WTC11 (cell line): ENCODE results near the gene KIF6. TPM values are rescaled to one million over a fixed set of nuclear protein-coding genes. Genes with fewer than 3 reads are reported as not detected.
A peak's percentile ranks its signal among the peaks of the same experiment; 100 is the strongest.

Experiments used
- ATAC-seq: fragments of 200-7000 bp; cut with Tn5 transposase; 2 replicates; pipeline ENCODE4 v1.10.0; 2021; ENCODE audit warnings: mild to moderate bottlenecking, moderate library complexity
- CTCF ChIA-PET: fragments of 300-600 bp; sonication (Branson Sonifier 250); formaldehyde crosslinking; loops from one replicate; lab custom pipeline; 2021; ENCODE audit warnings: antibody characterized with exemption; lab: Charles Lee
- POLR2A ChIA-PET: fragments of 350-600 bp; sonication (Branson Sonifier 250); formaldehyde crosslinking; loops from one replicate; lab custom pipeline; 2021; ENCODE audit warnings: antibody characterized with exemption; lab: Charles Lee
- DNase-seq: peaks from one replicate; pipeline ENCODE4 v3.0.0; 2021; ENCODE audit warnings: low spot score
- H3K27ac Mint-ChIP-seq: 2 replicates; pipeline ENCODE4 v1.8.0; 2021; ENCODE audit warnings: mixed read lengths
- H3K27me3 Mint-ChIP-seq: 2 replicates; pipeline ENCODE4 v1.8.0; 2021; ENCODE audit warnings: low read depth, mild to moderate bottlenecking, moderate library complexity, mixed read lengths
- H3K36me3 Mint-ChIP-seq: 2 replicates; pipeline ENCODE4 v1.8.0; 2021; ENCODE audit warnings: mixed read lengths
- H3K4me1 Mint-ChIP-seq: 2 replicates; pipeline ENCODE4 v1.8.0; 2022; ENCODE audit warnings: mixed read lengths
- H3K4me3 Mint-ChIP-seq: 2 replicates; pipeline ENCODE4 v1.8.0; 2021; ENCODE audit warnings: mild to moderate bottlenecking, moderate library complexity, mixed read lengths
- H3K9me3 Mint-ChIP-seq: 2 replicates; pipeline ENCODE4 v1.8.0; 2021; ENCODE audit warnings: mixed read lengths
- AR ChIP-seq: fragments of 250-450 bp; sonication (Bioruptor Pico); IDR thresholded peaks from 2 replicates; pipeline ENCODE4 v1.9.0; 2021; ENCODE audit warnings: mild to moderate bottlenecking
- ELF4 ChIP-seq: sonication (generic); formaldehyde crosslinking; IDR thresholded peaks from 2 replicates; pipeline ENCODE4 v1.8.1; 2022; ENCODE audit warnings: low read depth, mild to moderate bottlenecking, moderate library complexity, missing genetic modification reagents
- FOXJ3 ChIP-seq: sonication (generic); formaldehyde crosslinking; IDR thresholded peaks from 2 replicates; pipeline ENCODE4 v1.9.0; 2021; ENCODE audit warnings: missing genetic modification reagents, mild to moderate bottlenecking, borderline replicate concordance
- FOXP4 ChIP-seq: sonication (generic); formaldehyde crosslinking; IDR thresholded peaks from 2 replicates; pipeline ENCODE4 v1.8.0; 2022; ENCODE audit warnings: mild to moderate bottlenecking, missing genetic modification reagents
- GTF2I ChIP-seq: fragments of 250-450 bp; sonication (Bioruptor Pico); conservative IDR thresholded peaks from 2 replicates; pipeline ENCODE4 v1.4.0; 2021; ENCODE audit warnings: mild to moderate bottlenecking
- IRF1 ChIP-seq: sonication (generic); formaldehyde crosslinking; IDR thresholded peaks from 2 replicates; pipeline ENCODE4 v1.8.0; 2023; ENCODE audit warnings: missing genetic modification reagents
- IRF2 ChIP-seq: sonication (generic); formaldehyde crosslinking; IDR thresholded peaks from 2 replicates; pipeline ENCODE4 v1.8.0; 2022; ENCODE audit warnings: low read depth, missing genetic modification reagents, borderline replicate concordance
- MYBL2 ChIP-seq: sonication (generic); formaldehyde crosslinking; IDR thresholded peaks from 2 replicates; pipeline ENCODE4 v1.8.1; 2023; ENCODE audit warnings: mild to moderate bottlenecking, moderate library complexity, missing genetic modification reagents
- NFE2L1 ChIP-seq: sonication (generic); formaldehyde crosslinking; IDR thresholded peaks from 2 replicates; pipeline ENCODE4 v1.8.1; 2023; ENCODE audit warnings: missing genetic modification reagents
- NR1H2 ChIP-seq: sonication (generic); formaldehyde crosslinking; IDR thresholded peaks from 2 replicates; pipeline ENCODE4 v1.9.0; 2021; ENCODE audit warnings: mild to moderate bottlenecking, moderate library complexity, missing genetic modification reagents
- TEAD1 ChIP-seq: sonication (generic); formaldehyde crosslinking; IDR thresholded peaks from 2 replicates; pipeline ENCODE4 v1.8.0; 2022; ENCODE audit warnings: mild to moderate bottlenecking, missing genetic modification reagents
- USF2 ChIP-seq: sonication (generic); formaldehyde crosslinking; IDR thresholded peaks from 2 replicates; pipeline ENCODE4 v1.8.1; 2023; ENCODE audit warnings: mild to moderate bottlenecking, missing genetic modification reagents, moderate library complexity
- ZNF138 ChIP-seq: sonication (generic); formaldehyde crosslinking; conservative IDR thresholded peaks from 2 replicates; pipeline ENCODE4 v1.8.1; 2022; ENCODE audit warnings: mild to moderate bottlenecking, moderate library complexity, missing genetic modification reagents
- ZNF263 ChIP-seq: sonication (generic); formaldehyde crosslinking; IDR thresholded peaks from 2 replicates; pipeline ENCODE4 v1.8.1; 2022; ENCODE audit warnings: low read depth, mild to moderate bottlenecking, moderate library complexity, missing genetic modification reagents
- ZNF423 ChIP-seq: fragments of 250-450 bp; sonication (Bioruptor Pico); IDR thresholded peaks from 2 replicates; pipeline ENCODE4 v2.1.2; 2022; ENCODE audit warnings: mild to moderate bottlenecking, moderate library complexity
- ZNF425 ChIP-seq: fragments of 250-450 bp; sonication (Bioruptor Pico); conservative IDR thresholded peaks from 2 replicates; pipeline ENCODE4 v1.9.0; 2021; ENCODE audit warnings: mild to moderate bottlenecking
- ZNF512 ChIP-seq: sonication (generic); formaldehyde crosslinking; IDR thresholded peaks from 2 replicates; pipeline ENCODE4 v1.8.1; 2022; ENCODE audit warnings: missing genetic modification reagents, borderline replicate concordance
- total RNA-seq: library from RNA; stranded (reverse); gene quantifications from 3 replicates; pipeline ENCODE4 v1.2.3, GENCODE V29; 2021

The KIF6 gene
- total RNA-seq, 1 experiment from 2014 or later, result 0.57 TPM

GRCh38 chr6:39590871-39591393, 134.3 kb downstream of the KIF6 start:
- DNase-seq, result peak; percentile 38
- ChIA-PET CTCF (interaction anchor here (1.2 kb wide), 1 partner anchor 37 kb away, joined by 4 read pairs; no protein-coding TSS in a partner anchor), POLR2A (no interaction called here)

GRCh38 chr6:39587080-39587479, 138.1 kb downstream of the KIF6 start:
- Mint-ChIP-seq H3K36me3 (peaks cover 11% of the 10 kb centered on the region), H3K9me3 (peaks cover 20% of the 10 kb centered on the region), H3K27ac (no peak overlapping the region), H3K27me3 (no peaks in the 10 kb centered on the region), H3K4me3 (no peak overlapping the region), H3K4me1 (peaks cover 19% of the 10 kb centered on the region)
- ATAC-seq (peak; percentile 78), DNase-seq (no peak)
- TF ChIP-seq IRF1 (CRISPR knock-in tag), result no peak
- TF ChIP-seq FOXJ3 (CRISPR knock-in tag), result no peak
- no peak for TF ChIP-seq ZNF138
- 0 out of 2 replicates have a peak, but pooled peaks have one; percentile 38 for TF ChIP-seq TEAD1 (CRISPR knock-in tag)
- CTCF ChIA-PET, result no interaction called here
- POLR2A ChIA-PET, result no interaction called here

More at GRCh38 chr6:39590871-39591393, 134.3 kb downstream of the KIF6 start:
- peak; percentile 86 for ATAC-seq
- H3K27ac Mint-ChIP-seq, result no peak overlapping the region
- no peaks in the 10 kb centered on the region for H3K27me3 Mint-ChIP-seq
- peaks cover 8% of the 10 kb centered on the region for H3K9me3 Mint-ChIP-seq
- peaks cover 19% of the 10 kb centered on the region for H3K4me1 Mint-ChIP-seq
- peaks cover 2% of the 10 kb centered on the region; the same call in 1 of the 2 replicates for H3K36me3 Mint-ChIP-seq
- H3K4me3 Mint-ChIP-seq, result no peak overlapping the region
- TF ChIP-seq ZNF425, result no peak
- peak; percentile 61; the same call in 1 of the 2 replicates for TF ChIP-seq ZNF423 (CRISPR knock-in tag)
- TF ChIP-seq ZNF263 (CRISPR knock-in tag), result no peak
- TF ChIP-seq, all 79 proteins: peak for 1

GRCh38 chr6:39585641-39586040, 139.6 kb downstream of the KIF6 start:
- ChIA-PET POLR2A (no interaction called here), CTCF (no interaction called here)
- peaks cover 9% of the 10 kb centered on the region for H3K4me1 Mint-ChIP-seq
- peaks cover 16% of the 10 kb centered on the region for H3K9me3 Mint-ChIP-seq
- H3K27me3 Mint-ChIP-seq, result no peaks in the 10 kb centered on the region
- H3K27ac Mint-ChIP-seq, result no peak overlapping the region
- peaks cover 9% of the 10 kb centered on the region for H3K36me3 Mint-ChIP-seq
- DNase-seq (no peak), ATAC-seq (no peak)
- TF ChIP-seq GTF2I (no peak), FOXJ3 (CRISPR knock-in tag) (no peak), ZNF263 (CRISPR knock-in tag) (no peak), FOXP4 (CRISPR knock-in tag) (no peak), IRF2 (CRISPR knock-in tag) (no peak)
- H3K4me3 Mint-ChIP-seq, result no peak overlapping the region

- H3K9me3 Mint-ChIP-seq, result peaks cover 7% of the 10 kb centered on the region
- no peak overlapping the region for H3K27ac Mint-ChIP-seq
- DNase-seq (no peak), ATAC-seq (no peak)
- no peaks in the 10 kb centered on the region for H3K27me3 Mint-ChIP-seq
- ChIA-PET POLR2A (interaction anchor here (0.6 to 0.7 kb wide), 2 partner anchors 24 to 121 kb away, joined by 3 to 6 read pairs; no protein-coding TSS in a partner anchor), CTCF (interaction anchor here (0.6 kb wide), 1 partner anchor 30 kb away, joined by 3 read pairs; no protein-coding TSS in a partner anchor)
- H3K4me1 Mint-ChIP-seq, result no peaks in the 10 kb centered on the region
- no peaks in the 10 kb centered on the region for H3K36me3 Mint-ChIP-seq
- H3K4me3 Mint-ChIP-seq, result no peak overlapping the region
- TF ChIP-seq USF2 (CRISPR knock-in tag) (no peak), NR1H2 (CRISPR knock-in tag) (no peak), NFE2L1 (no peak), AR (no peak), ZNF512 (CRISPR knock-in tag) (no peak), ELF4 (no peak), MYBL2 (CRISPR knock-in tag) (no peak)
These were observed 147.6 kb downstream of the KIF6 start for GRCh38 chr6:39577446-39578165.
